Activated T-helper 1 cell treated with Interleukin-2 at 50 U/mL for 16 hours (primary cell): ENCODE data around the gene CD52.
A peak's percentile ranks its signal among the peaks of the same experiment; 100 is the strongest.
"Not testable (repeated sequence)": the region's sequence is repeated elsewhere in the genome, so short reads cannot be mapped to it uniquely, and the experiment has no call there.

Experiments used
- DNase-seq: peaks from one replicate; pipeline ENCODE4 v3.0.0-alpha.2; 2020; ENCODE audit warnings: low read depth

Gene CD52

GRCh38 chr1:26284597-26285347 is 33.0 kb upstream of the CD52 start:
- DNase-seq: peak; percentile 90

- no peak for DNase-seq
Observed at GRCh38 chr1:26285366-26286063, 32.2 kb upstream of the CD52 start.

- no peak for DNase-seq
Observed at GRCh38 chr1:26286064-26286416, 31.7 kb upstream of the CD52 start.

DNA sequence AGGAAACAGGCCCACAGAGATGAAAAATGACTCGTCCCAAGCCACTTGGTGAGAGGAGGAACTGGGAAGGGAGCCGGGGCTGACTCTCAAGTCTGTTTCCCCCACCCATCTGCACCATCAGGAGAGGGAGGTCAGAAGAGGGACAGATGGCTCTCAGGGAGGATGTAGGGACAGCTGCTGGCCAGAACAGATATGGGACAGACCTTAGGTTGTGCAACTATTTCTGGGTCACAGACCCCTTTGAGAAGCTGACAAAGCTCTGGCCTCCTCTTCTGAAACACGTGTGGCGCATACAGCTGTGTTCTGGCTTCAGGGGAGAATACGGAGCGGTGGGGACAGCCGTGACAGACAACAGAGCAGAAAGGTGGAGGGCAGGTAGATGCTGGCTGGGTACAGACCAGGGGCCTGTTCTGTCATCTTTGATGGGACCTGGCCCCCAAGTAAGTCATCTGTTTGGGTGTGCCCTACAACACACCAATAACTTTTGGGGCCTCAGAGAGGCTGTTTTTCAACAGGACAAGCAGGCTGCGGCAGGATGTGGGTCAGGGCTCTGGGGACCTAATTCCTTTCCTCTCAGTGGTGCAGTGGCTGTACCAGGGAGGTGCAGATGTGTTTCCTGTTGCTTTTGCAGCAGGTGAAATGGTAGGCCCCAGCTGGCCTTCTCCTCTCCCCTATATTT is 30.6 kb upstream of the CD52 start:
- DNase-seq: peak; percentile 75

GRCh38 chr1:26287811-26288210 is 29.9 kb upstream of the CD52 start:
- DNase-seq: no peak

DNA sequence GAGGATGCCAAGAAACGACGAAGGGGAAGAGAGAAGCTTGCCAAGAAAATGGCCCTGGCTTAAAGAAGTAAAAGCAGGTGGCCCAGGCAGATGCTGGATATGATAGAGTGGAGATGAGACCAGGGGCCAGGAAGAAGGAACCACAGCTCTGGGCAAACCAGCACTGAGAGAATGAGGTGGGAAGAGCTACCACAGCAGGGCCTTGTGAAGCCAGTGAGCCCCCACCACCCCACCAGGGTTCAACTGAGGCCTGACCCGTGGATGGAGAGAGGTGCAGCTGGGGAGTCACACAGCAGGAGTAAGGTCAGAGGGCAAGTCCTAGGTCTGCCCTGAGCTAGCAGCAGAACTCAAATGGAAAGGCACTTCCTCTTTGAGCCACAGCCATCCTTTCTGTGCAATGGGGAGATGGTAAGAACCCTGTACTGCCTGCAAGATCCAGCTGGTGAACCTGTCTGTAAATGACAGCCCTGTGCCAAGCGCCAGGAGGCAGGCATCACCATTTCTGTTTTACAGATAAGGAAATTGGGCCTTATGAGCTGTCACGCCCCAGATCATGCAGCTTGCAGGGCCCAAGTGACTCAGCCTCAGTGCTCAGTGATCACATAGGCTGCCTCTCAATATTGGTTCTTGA is 29.3 kb upstream of the CD52 start:
- DNase-seq: peak; percentile 45

GRCh38 chr1:26289158-26290059 is 28.3 kb upstream of the CD52 start:
- DNase-seq: no peak

- DNase-seq: no peak
Observed at GRCh38 chr1:26290122-26290881, 27.5 kb upstream of the CD52 start.

DNA sequence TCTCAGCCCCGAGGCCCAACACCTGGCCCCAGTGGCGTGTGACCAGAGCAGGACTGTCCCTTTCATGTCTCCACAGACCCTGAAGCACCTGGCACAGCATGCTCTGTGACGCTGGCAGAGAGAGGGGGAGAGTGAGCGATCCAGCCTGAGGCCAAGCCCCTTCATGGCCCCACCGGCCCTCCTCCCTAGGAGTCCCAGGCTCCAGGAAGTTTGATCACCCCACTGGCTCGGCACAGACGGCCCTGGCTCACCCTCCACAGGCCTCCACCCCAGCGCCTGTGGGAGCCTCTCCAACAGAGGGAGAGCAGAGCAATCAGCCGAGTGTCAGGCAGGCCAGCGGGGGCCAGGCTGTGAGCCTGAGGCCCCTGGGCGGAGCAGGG is 26.9 kb upstream of the CD52 start:
- no peak for DNase-seq

- no peak for DNase-seq
Observed at GRCh38 chr1:26291433-26291832, 26.3 kb upstream of the CD52 start.

DNA sequence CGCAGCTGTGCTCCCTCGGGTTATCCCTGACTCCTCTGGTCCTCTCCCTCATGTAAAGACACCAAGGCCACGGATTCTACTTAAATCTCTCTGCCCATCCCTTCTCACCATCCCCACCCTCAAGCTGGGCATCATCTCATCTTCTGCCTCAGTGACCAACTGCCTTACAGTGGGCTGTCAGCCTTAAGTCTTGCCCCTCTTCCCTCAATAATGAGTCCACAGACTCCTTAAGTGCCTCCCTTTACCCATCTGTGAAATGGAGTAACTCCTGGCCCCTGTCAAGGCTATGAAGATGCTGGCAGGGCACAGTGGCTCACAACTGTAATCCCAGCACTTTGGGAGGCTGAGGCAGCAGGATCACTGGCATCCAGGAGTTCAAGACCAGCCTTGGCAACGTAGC is 25.8 kb upstream of the CD52 start:
- DNase-seq: no peak

- DNase-seq: not testable (repeated sequence)
Observed at GRCh38 chr1:26292735-26293134, 25.0 kb upstream of the CD52 start.

DNA sequence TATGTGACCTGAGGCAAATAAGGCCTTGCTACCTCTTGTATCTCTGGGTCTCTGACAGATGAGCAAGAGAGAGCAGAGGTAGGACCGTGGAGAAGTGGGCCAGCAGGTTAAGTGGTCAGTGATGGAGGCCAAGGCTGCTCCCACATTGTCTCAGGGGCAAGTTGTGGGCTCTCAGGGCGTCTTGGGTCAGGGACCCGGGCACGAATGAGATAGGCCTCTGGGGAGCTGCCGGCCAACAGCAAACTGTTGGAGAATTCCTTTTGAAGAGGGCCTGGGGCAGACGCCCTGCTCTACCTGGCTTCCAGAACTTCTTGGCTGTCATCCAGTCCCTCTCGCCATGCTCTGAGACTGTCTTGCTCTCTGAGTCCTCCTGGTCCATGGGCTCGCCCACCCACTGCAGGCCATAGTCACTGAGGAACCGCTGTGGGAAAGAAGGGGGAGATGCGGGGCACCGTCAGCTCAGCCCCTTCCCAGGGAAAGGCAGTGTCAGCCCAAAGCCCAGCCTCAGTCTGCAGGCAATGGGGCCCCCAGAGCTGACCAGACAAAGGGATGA is 23.8 kb upstream of the CD52 start:
- DNase-seq: no peak

DNA sequence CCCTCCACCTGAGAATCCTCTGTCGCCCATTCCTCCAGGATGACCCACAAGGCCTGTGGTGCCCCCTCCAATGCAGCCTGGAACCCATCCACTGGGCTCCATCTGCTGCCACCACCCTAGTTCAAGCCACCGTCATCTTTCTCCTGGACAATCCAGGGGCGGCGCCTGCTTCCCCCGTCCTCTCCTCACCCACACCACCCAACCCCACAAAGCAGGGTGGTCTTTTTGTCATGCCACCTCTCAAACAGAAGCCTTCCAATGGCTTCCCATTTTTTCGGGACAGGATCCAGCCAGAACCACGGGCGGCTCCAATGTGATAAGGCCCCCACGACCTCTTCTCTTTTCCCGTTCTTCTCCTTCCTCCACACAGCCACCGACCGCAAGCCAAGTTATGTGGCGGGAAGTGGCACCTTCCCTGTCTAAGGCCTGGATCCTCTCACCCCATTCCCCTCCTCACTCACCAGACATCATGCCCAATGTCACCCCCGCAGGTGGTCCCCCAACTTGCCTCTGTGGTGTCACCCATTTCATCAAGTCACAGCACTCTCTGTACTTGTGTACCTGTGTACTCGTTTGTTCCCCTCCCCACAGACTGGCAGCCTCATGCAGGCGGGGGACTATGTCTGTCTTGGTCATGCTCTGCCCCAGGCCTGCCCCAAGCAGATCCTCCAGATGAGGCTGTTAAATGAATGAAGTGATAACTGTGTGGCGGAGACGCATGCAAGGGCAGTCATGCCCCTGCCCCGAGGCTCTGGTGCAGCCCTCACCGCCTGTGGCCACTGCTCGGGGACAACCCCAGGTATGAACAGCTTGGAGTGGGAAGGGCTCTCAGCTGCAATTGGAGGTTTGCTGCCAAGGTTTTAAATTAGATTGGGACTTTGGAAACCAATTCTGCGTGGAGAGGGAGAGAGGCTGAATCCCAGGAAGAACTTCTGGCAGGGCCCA is 22.3 kb upstream of the CD52 start:
- DNase-seq: no peak

- DNase-seq: no peak
Observed at GRCh38 chr1:26296340-26297056, 21.3 kb upstream of the CD52 start.

- DNase-seq: no peak
Observed at GRCh38 chr1:26297057-26297790, 20.5 kb upstream of the CD52 start.

GRCh38 chr1:26297791-26298124 is 20.0 kb upstream of the CD52 start:
- no peak for DNase-seq

GRCh38 chr1:26300578-26301275 is 17.0 kb upstream of the CD52 start:
- no peak for DNase-seq
